PC-9 (cell line): ENCODE results near the gene RYR2.

Source experiments
- EZH2 ChIP-seq: fragments of 200-600 bp; sonication (generic); IDR thresholded peaks from 2 replicates; pipeline ENCODE4 v1.8.0; 2017; ENCODE audit warnings: antibody characterized with exemption, low read depth
- TF ChIP-seq, protein P1 (sequence below): fragments of 200-600 bp; sonication (generic); conservative IDR thresholded peaks from 2 replicates; pipeline ENCODE4 v1.6.1; 2017; ENCODE audit warnings: mixed run types, antibody characterized with exemption, mild to moderate bottlenecking, moderate library complexity

- TF ChIP-seq, protein P1, sequence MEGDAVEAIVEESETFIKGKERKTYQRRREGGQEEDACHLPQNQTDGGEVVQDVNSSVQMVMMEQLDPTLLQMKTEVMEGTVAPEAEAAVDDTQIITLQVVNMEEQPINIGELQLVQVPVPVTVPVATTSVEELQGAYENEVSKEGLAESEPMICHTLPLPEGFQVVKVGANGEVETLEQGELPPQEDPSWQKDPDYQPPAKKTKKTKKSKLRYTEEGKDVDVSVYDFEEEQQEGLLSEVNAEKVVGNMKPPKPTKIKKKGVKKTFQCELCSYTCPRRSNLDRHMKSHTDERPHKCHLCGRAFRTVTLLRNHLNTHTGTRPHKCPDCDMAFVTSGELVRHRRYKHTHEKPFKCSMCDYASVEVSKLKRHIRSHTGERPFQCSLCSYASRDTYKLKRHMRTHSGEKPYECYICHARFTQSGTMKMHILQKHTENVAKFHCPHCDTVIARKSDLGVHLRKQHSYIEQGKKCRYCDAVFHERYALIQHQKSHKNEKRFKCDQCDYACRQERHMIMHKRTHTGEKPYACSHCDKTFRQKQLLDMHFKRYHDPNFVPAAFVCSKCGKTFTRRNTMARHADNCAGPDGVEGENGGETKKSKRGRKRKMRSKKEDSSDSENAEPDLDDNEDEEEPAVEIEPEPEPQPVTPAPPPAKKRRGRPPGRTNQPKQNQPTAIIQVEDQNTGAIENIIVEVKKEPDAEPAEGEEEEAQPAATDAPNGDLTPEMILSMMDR: no peak
- TF ChIP-seq EZH2: no peak
Measured at GRCh38 chr1:237471377-237471776, 429.4 kb downstream of the RYR2 start.
